Suprapubic skin (tissue), 3 donors: ENCODE data around the gene CALCB.

Source experiments
- CTCF ChIP-seq, 2 donors: fragments of 200-600 bp in 1 of 2; fragments of 450-650 bp in 1 of 2; sonication (generic) in 1 of 2; IDR thresholded peaks; one replicate each; pipeline ENCODE4 v1.5.1; 2016 to 2019; ENCODE audit warnings: antibody characterized with exemption in 2 of 2, mild to moderate bottlenecking in 1 of 2, moderate library complexity in 1 of 2
- POLR2A ChIP-seq, 2 donors: fragments of 450-650 bp; IDR thresholded peaks; one replicate each; pipeline ENCODE4 v1.6.1; 2017; ENCODE audit warnings: antibody characterized with exemption in 2 of 2, mild to moderate bottlenecking in 2 of 2, moderate library complexity in 2 of 2

GRCh38 chr11:15114501-15115475, 41.4 kb downstream of the CALCB start, which contains the start of gene INSC:
- no peak for TF ChIP-seq CTCF (IDR thresholded peaks at IDR 0.05)
- TF ChIP-seq POLR2A (IDR thresholded peaks at IDR 0.05) = no peak
